IMR-90 (cell line): Measurements from ENCODE around the gene ERLIN1. TPM values are rescaled to one million over a fixed set of nuclear protein-coding genes. Genes with fewer than 3 reads are reported as not detected.
A peak's percentile ranks its signal among the peaks of the same experiment; 100 is the strongest.

Experiments used
- ATAC-seq: fragments of 200-7000 bp; cut with Tn5 transposase; 2 replicates; pipeline ENCODE4 v1.9.1; 2020; ENCODE audit warnings: low read depth, mild to moderate bottlenecking, moderate library complexity
- BruUV-seq: library from RNA; stranded (reverse); fragments of 400-500 nt; replicated peaks from 2 replicates; lab custom pipeline; 2021; lab: Mats Ljungman, UMichigan
- CTCF ChIA-PET: fragments of 300-600 bp; formaldehyde crosslinking; extraction: SDS; loops from one replicate; lab custom pipeline; 2021; ENCODE audit warnings: antibody characterized with exemption; lab: Yijun Ruan, JAX
- POLR2A ChIA-PET: fragments of 300-600 bp; sonication (Branson Sonifier 250); formaldehyde crosslinking; loops from one replicate; lab custom pipeline; 2022; ENCODE audit warnings: antibody characterized with exemption; ENCODE audit not compliant: unreplicated experiment; lab: Charles Lee
- DNase-seq: peaks from one replicate; pipeline ENCODE4 v3.0.0; 2013
- H2AFZ ChIP-seq: replicated peaks from 2 replicates; pipeline ENCODE3; 2013; ENCODE audit warnings: low read length, mild to moderate bottlenecking; ENCODE audit not compliant: poor library complexity
- H2AK5ac ChIP-seq: 2 replicates; pipeline ENCODE4 v1.6.1; 2013; ENCODE audit warnings: low read depth, low read length, inconsistent platforms
- H2AK9ac ChIP-seq: replicated peaks from 2 replicates; pipeline ENCODE3; 2013; ENCODE audit warnings: mild to moderate bottlenecking, low read depth, low read length, moderate library complexity; ENCODE audit not compliant: poor library complexity
- H2BK120ac ChIP-seq: 2 replicates; pipeline ENCODE4 v1.6.1; 2013; ENCODE audit warnings: low read depth, low read length, inconsistent platforms
- H2BK15ac ChIP-seq: 3 replicates; pipeline ENCODE4 v1.6.1; 2013; ENCODE audit warnings: low read depth, low read length, inconsistent platforms
- H2BK20ac ChIP-seq: 2 replicates; pipeline ENCODE4 v1.6.1; 2013; ENCODE audit warnings: low read depth, mild to moderate bottlenecking, inconsistent platforms, low read length, moderate library complexity
- H2BK5ac ChIP-seq: 2 replicates; pipeline ENCODE4 v1.6.1; 2013; ENCODE audit warnings: mild to moderate bottlenecking, low read depth, low read length, inconsistent platforms; ENCODE audit not compliant: poor library complexity, severe bottlenecking
- H3K14ac ChIP-seq: replicated peaks from 2 replicates; pipeline ENCODE4 v1.6.1; 2013; ENCODE audit warnings: low read depth, low read length, inconsistent platforms
- H3K18ac ChIP-seq: 2 replicates; pipeline ENCODE4 v1.6.1; 2013; ENCODE audit warnings: low read depth, low read length, control low read depth
- H3K23ac ChIP-seq: 2 replicates; pipeline ENCODE4 v1.6.1; 2013; ENCODE audit warnings: low read depth, low read length, inconsistent platforms
- H3K27ac ChIP-seq: 2 replicates; pipeline ENCODE4 v1.5.1; 2013; ENCODE audit warnings: mild to moderate bottlenecking, control low read depth, low read length; ENCODE audit not compliant: insufficient read depth
- H3K27me3 ChIP-seq: 2 replicates; pipeline ENCODE4 v1.6.1; 2013; ENCODE audit warnings: low read length; ENCODE audit not compliant: control insufficient read depth, insufficient read depth
- H3K36me3 ChIP-seq: 2 replicates; pipeline ENCODE4 v1.6.1; 2013; ENCODE audit warnings: low read length, mixed read lengths; ENCODE audit not compliant: control insufficient read depth, insufficient read depth
- H3K4ac ChIP-seq: 2 replicates; pipeline ENCODE4 v1.6.1; 2013; ENCODE audit warnings: low read depth, low read length, inconsistent platforms
- H3K4me1 ChIP-seq: 2 replicates; pipeline ENCODE4 v1.6.1; 2013; ENCODE audit warnings: low read length, mixed read lengths; ENCODE audit not compliant: control insufficient read depth, insufficient read depth
- H3K4me2 ChIP-seq: 2 replicates; pipeline ENCODE4 v1.6.1; 2013; ENCODE audit warnings: low read depth, mild to moderate bottlenecking, control low read depth, low read length, moderate library complexity
- H3K4me3 ChIP-seq: 2 replicates; pipeline ENCODE4 v1.5.1; 2013; ENCODE audit warnings: low read depth, mild to moderate bottlenecking, control low read depth, low read length, moderate library complexity; ENCODE audit not compliant: insufficient read depth
- H3K56ac ChIP-seq: 2 replicates; pipeline ENCODE4 v1.6.1; 2013; ENCODE audit warnings: low read length, inconsistent platforms; ENCODE audit not compliant: insufficient read depth; ENCODE audit errors: extremely low read depth
- H3K79me1 ChIP-seq, 2 experiments: 2 replicates each; pipeline ENCODE4 v1.6.1; 2013; ENCODE audit warnings: low read length in 2 of 2, inconsistent platforms in 1 of 2, low read depth in 1 of 2
- H3K9ac ChIP-seq: 2 replicates; pipeline ENCODE4 v1.6.1; 2013; ENCODE audit warnings: low read depth, low read length, control low read depth
- H3K9me1 ChIP-seq: 2 replicates; pipeline ENCODE4 v1.6.1; 2013; ENCODE audit warnings: low read length, inconsistent platforms; ENCODE audit not compliant: insufficient read depth
- H3K9me3 ChIP-seq: 2 replicates; pipeline ENCODE4 v1.6.1; 2013; ENCODE audit warnings: low read length; ENCODE audit not compliant: control insufficient read depth, insufficient read depth
- H4K20me1 ChIP-seq: 2 replicates; pipeline ENCODE4 v1.6.1; 2013; ENCODE audit warnings: low read length, inconsistent platforms; ENCODE audit not compliant: insufficient read depth
- H4K5ac ChIP-seq: 2 replicates; pipeline ENCODE4 v1.6.1; 2013; ENCODE audit warnings: mild to moderate bottlenecking, low read depth, low read length, control low read depth
- H4K8ac ChIP-seq, 2 experiments: 2 replicates each; pipeline ENCODE4 v1.6.1; 2013; ENCODE audit warnings: low read depth in 2 of 2, low read length in 2 of 2, control low read depth in 1 of 2, inconsistent platforms in 1 of 2
- H4K91ac ChIP-seq: 2 replicates; pipeline ENCODE4 v1.6.1; 2013; ENCODE audit warnings: low read depth, low read length, inconsistent platforms; ENCODE audit not compliant: insufficient read depth
- BHLHE40 ChIP-seq: fragments of 150-350 bp; IDR thresholded peaks from 2 replicates; pipeline ENCODE4 v1.6.1; 2016; ENCODE audit warnings: mild to moderate bottlenecking, low read depth, low read length
- CEBPB ChIP-seq: IDR thresholded peaks from 2 replicates; pipeline ENCODE4 v1.6.1; 2012; ENCODE audit warnings: low read depth, low read length, improper control_type of control experiment
- CHD1 ChIP-seq: IDR thresholded peaks from 2 replicates; pipeline ENCODE4 v1.6.1; 2012; ENCODE audit warnings: low read depth, low read length, improper control_type of control experiment
- FOS ChIP-seq: fragments of 150-350 bp; IDR thresholded peaks from 2 replicates; pipeline ENCODE4 v1.6.1; 2016; ENCODE audit warnings: low read depth, low read length
- MXI1 ChIP-seq: IDR thresholded peaks from 2 replicates; pipeline ENCODE4 v1.6.1; 2012; ENCODE audit warnings: low read depth, mild to moderate bottlenecking, low read length, moderate library complexity, borderline replicate concordance
- RAD21 ChIP-seq: IDR thresholded peaks from 2 replicates; pipeline ENCODE4 v1.6.1; 2012; ENCODE audit warnings: low read length, improper control_type of control experiment
- RFX5 ChIP-seq: IDR thresholded peaks from 2 replicates; pipeline ENCODE4 v1.8.0; 2012; ENCODE audit warnings: low read depth, mild to moderate bottlenecking, low read length, moderate library complexity
- SMC3 ChIP-seq: fragments of 150-350 bp; IDR thresholded peaks from 2 replicates; pipeline ENCODE4 v1.6.1; 2016; ENCODE audit warnings: low read depth, mild to moderate bottlenecking, antibody characterized with exemption, low read length, moderate library complexity
- WGBS, 2 experiments: methylation state at CpG; one replicate each; pipeline versions ENCODE4 v1.1.5 to v1.1.7; 2013; ENCODE audit warnings: missing lambda C conversion rate in 2 of 2; ENCODE audit not compliant: insufficient read length in 1 of 2; ENCODE audit errors: extremely low coverage in 2 of 2; 5-methylcytosine and 5-hydroxymethylcytosine counted together
- dilution Hi-C: fragments of 300-500 bp; cut with HindIII; formaldehyde crosslinking; loops from one replicate; pipeline ENCODE4 v1.14.3; 2018; ENCODE audit warnings: low sequenced_read_pairs; ENCODE audit not compliant: unreplicated experiment
- in situ Hi-C: fragments of 300-500 bp; cut with MboI; formaldehyde crosslinking; loops from 3 replicates; pipeline ENCODE4 v1.14.3; 2019; ENCODE audit warnings: low sequenced_read_pairs, inconsistent platforms, mixed read lengths
- intact Hi-C: fragments of 100-400 bp; cut with micrococcal nuclease; formaldehyde crosslinking; loops from 2 replicates; pipeline ENCODE4 v1.10.0; 2022
- polyA plus RNA-seq, 3 experiments: library from polyadenylated mRNA; depleted of rRNA; stranded (reverse); fragments of >200 nt; gene quantifications; 2 replicates each; pipeline ENCODE4 v1.2.3, GENCODE V29; 2012; ENCODE audit warnings: low replicate concordance in 1 of 3
- total RNA-seq: library from RNA; depleted of rRNA; stranded (reverse); fragments of >200 nt; gene quantifications from 2 replicates; pipeline ENCODE4 v1.2.3, GENCODE V29; 2012
- TF ChIP-seq, protein P1 (sequence below): fragments of 150-350 bp; IDR thresholded peaks from 2 replicates; pipeline ENCODE4 v1.6.1; 2016; ENCODE audit warnings: low read depth, mild to moderate bottlenecking, low read length, moderate library complexity, borderline replicate concordance
- TF ChIP-seq, protein P2 (sequence below): fragments of 150-350 bp; IDR thresholded peaks from 2 replicates; pipeline ENCODE4 v1.6.1; 2017; ENCODE audit warnings: mild to moderate bottlenecking, antibody characterized with exemption, low read length, low read depth

Gene ERLIN1
- total and polyA plus RNA-seq, 2 of the 4 experiments (the other 2 are of a cell fraction) = 31.5 to 33.9 TPM

- no peak overlapping the region for H2BK15ac ChIP-seq
- H4K5ac ChIP-seq = no peak overlapping the region
- H4K8ac ChIP-seq = no peak overlapping the region
- H3K79me1 ChIP-seq = no peaks in the 10 kb centered on the region
- no peak overlapping the region for H3K27ac ChIP-seq
- H4K20me1 ChIP-seq = no peaks in the 10 kb centered on the region
- no peak overlapping the region for H3K23ac ChIP-seq
- in situ Hi-C loops = no loop called here
- no peaks in the 10 kb centered on the region for H3K9me1 ChIP-seq
- ChIA-PET CTCF (no interaction called here), POLR2A (no interaction called here)
- no peak overlapping the region for H4K91ac ChIP-seq
- ATAC-seq = peak; percentile 77
- H3K4me2 ChIP-seq = no peak overlapping the region
- no peak overlapping the region for H3K56ac ChIP-seq
- H3K18ac ChIP-seq = no peak overlapping the region
- no peak overlapping the region for H2AK9ac ChIP-seq
- intact Hi-C loops = no loop called here
- H3K9ac ChIP-seq = no peak overlapping the region
- H2BK20ac ChIP-seq = no peak overlapping the region
- peak; percentile 6 for DNase-seq
- no peak overlapping the region for H2BK5ac ChIP-seq
- H3K4me1 ChIP-seq = no peaks in the 10 kb centered on the region
- H3K4ac ChIP-seq = no peak overlapping the region
- H3K36me3 ChIP-seq = no peaks in the 10 kb centered on the region
- TF ChIP-seq MXI1 = no peak
- no peak for TF ChIP-seq CEBPB
- TF ChIP-seq RFX5 = no peak
- TF ChIP-seq, protein P1, sequence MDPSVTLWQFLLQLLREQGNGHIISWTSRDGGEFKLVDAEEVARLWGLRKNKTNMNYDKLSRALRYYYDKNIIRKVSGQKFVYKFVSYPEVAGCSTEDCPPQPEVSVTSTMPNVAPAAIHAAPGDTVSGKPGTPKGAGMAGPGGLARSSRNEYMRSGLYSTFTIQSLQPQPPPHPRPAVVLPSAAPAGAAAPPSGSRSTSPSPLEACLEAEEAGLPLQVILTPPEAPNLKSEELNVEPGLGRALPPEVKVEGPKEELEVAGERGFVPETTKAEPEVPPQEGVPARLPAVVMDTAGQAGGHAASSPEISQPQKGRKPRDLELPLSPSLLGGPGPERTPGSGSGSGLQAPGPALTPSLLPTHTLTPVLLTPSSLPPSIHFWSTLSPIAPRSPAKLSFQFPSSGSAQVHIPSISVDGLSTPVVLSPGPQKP = no peak
- TF ChIP-seq CHD1 = no peak
- no peak for TF ChIP-seq RAD21
- no peak for TF ChIP-seq FOS
- TF ChIP-seq BHLHE40 = no peak
- TF ChIP-seq, protein P2, sequence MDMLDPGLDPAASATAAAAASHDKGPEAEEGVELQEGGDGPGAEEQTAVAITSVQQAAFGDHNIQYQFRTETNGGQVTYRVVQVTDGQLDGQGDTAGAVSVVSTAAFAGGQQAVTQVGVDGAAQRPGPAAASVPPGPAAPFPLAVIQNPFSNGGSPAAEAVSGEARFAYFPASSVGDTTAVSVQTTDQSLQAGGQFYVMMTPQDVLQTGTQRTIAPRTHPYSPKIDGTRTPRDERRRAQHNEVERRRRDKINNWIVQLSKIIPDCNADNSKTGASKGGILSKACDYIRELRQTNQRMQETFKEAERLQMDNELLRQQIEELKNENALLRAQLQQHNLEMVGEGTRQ = no peak
- no peak for TF ChIP-seq SMC3
- no peak overlapping the region for H2AFZ ChIP-seq
- no TSS peak for BruUV-seq
- 58% methylated on average over 2 of the region's 6 CpGs; no CpG with 5 or more reads in 1 of the 2 experiments for WGBS, 2 experiments
- H3K9me3 ChIP-seq = 0 out of 2 replicates have a peak, but pooled peaks cover 4% of the 10 kb centered on the region
- H3K27me3 ChIP-seq = no peaks in the 10 kb centered on the region; the same call in none of the 2 replicates
- no peak overlapping the region for H2AK5ac ChIP-seq
- dilution Hi-C loops = no loop called here
- no peak overlapping the region for H2BK120ac ChIP-seq
- no peak overlapping the region for H3K4me3 ChIP-seq
- H3K14ac ChIP-seq = no peak overlapping the region
These were observed 84.4 kb downstream of the ERLIN1 start for GRCh38 chr10:100101192-100102076.
